SK-N-SH (cell line): Measurements from ENCODE around the gene LGALS13. TPM values are rescaled to one million over a fixed set of nuclear protein-coding genes. Genes with fewer than 3 reads are reported as not detected.

Source experiments
- CTCF ChIA-PET: fragments of 300-600, 350-600 bp; formaldehyde crosslinking; extraction: SDS; loops from one replicate; lab custom pipeline; 2021; lab: Yijun Ruan, JAX
- POLR2A ChIA-PET: fragments of 350-600 bp; sonication (Branson Sonifier 250); formaldehyde crosslinking; extraction: SDS; loops from one replicate; lab custom pipeline; 2020; ENCODE audit warnings: antibody characterized with exemption, inconsistent platforms; lab: Yijun Ruan, JAX
- DNase-seq: peaks from one replicate; pipeline ENCODE4 v3.0.0; 2012
- H2AFZ ChIP-seq: fragments of 200-600 bp; sonication (generic); 2 replicates; pipeline ENCODE4 v1.8.1; 2016; ENCODE audit warnings: antibody characterized with exemption, mild to moderate bottlenecking, low read depth
- H3F3A ChIP-seq: fragments of 200-600 bp; sonication (generic); replicated peaks from 2 replicates; pipeline ENCODE3; 2016; ENCODE audit warnings: antibody characterized with exemption, mild to moderate bottlenecking; ENCODE audit not compliant: insufficient read depth
- H3K27ac ChIP-seq, 2 experiments: fragments of 200-500 bp in 1 of 2; fragments of 200-600 bp in 1 of 2; sonication (Bioruptor generic) in 1 of 2; sonication (generic), shearing (Covaris generic) in 1 of 2; 2 replicates each; pipeline versions ENCODE4 v1.5.1 to v1.6.1; 2014 to 2016; ENCODE audit warnings: low read depth in 2 of 2, inconsistent platforms in 1 of 2, low read length in 1 of 2, mild to moderate bottlenecking in 1 of 2, mixed read lengths in 1 of 2
- H3K27me3 ChIP-seq: fragments of 200-600 bp; sonication (generic), shearing (Covaris generic); 2 replicates; pipeline ENCODE4 v1.6.1; 2016; ENCODE audit warnings: mixed run types; ENCODE audit not compliant: insufficient read depth
- H3K36me3 ChIP-seq, 2 experiments: fragments of 200-500 bp in 1 of 2; fragments of 200-600 bp in 1 of 2; sonication (Bioruptor generic) in 1 of 2; sonication (generic) in 1 of 2; replicated peaks in 1 of 2; 2 replicates each; pipeline versions ENCODE3 to v1.5.1; 2014 to 2016; ENCODE audit warnings: low read length in 1 of 2, mild to moderate bottlenecking in 1 of 2; ENCODE audit not compliant: insufficient read depth in 2 of 2, control insufficient read depth in 1 of 2
- H3K4me1 ChIP-seq, 2 experiments: fragments of 200-500 bp in 1 of 2; fragments of 200-600 bp in 1 of 2; sonication (Bioruptor generic) in 1 of 2; sonication (generic), shearing (Covaris generic) in 1 of 2; 2 replicates each; pipeline versions ENCODE4 v1.5.1 to v1.6.1; 2014 to 2016; ENCODE audit warnings: low read depth in 1 of 2, low read length in 1 of 2, mixed run types in 1 of 2; ENCODE audit not compliant: insufficient read depth in 2 of 2, control insufficient read depth in 1 of 2
- H3K4me2 ChIP-seq: fragments of 200-600 bp; sonication (generic), shearing (Covaris generic); 2 replicates; pipeline ENCODE4 v1.6.1; 2017; ENCODE audit warnings: mixed run types
- H3K4me3 ChIP-seq, 2 experiments: fragments of 200-500 bp in 1 of 2; fragments of 200-600 bp in 1 of 2; sonication (Bioruptor generic) in 1 of 2; sonication (generic), shearing (Covaris generic) in 1 of 2; 2 replicates each; pipeline versions ENCODE4 v1.5.1 to v1.8.1; 2014 to 2016; ENCODE audit warnings: low read depth in 2 of 2, inconsistent platforms in 1 of 2, low read length in 1 of 2, mild to moderate bottlenecking in 1 of 2, mixed read lengths in 1 of 2, moderate library complexity in 1 of 2
- H3K79me2 ChIP-seq: fragments of 200-600 bp; sonication (generic); 2 replicates; pipeline ENCODE4 v1.8.1; 2017; ENCODE audit warnings: mild to moderate bottlenecking; ENCODE audit not compliant: insufficient read depth
- H3K9ac ChIP-seq: fragments of 200-600 bp; sonication (generic); 2 replicates; pipeline ENCODE4 v1.6.1; 2017; ENCODE audit warnings: mixed run types
- H3K9me2 ChIP-seq: fragments of 200-600 bp; sonication (generic); 2 replicates; pipeline ENCODE4 v1.6.1; 2017; ENCODE audit warnings: mixed run types
- H3K9me3 ChIP-seq: fragments of 200-600 bp; sonication (generic); 2 replicates; pipeline ENCODE4 v1.6.1; 2017; ENCODE audit warnings: mixed run types, mild to moderate bottlenecking, moderate library complexity
- H4K20me1 ChIP-seq: fragments of 200-600 bp; sonication (generic); 2 replicates; pipeline ENCODE4 v1.6.1; 2017; ENCODE audit warnings: mild to moderate bottlenecking, mixed run types; ENCODE audit not compliant: insufficient read depth
- GATA2 ChIP-seq: sonication (generic); formaldehyde crosslinking; IDR thresholded peaks from 2 replicates; pipeline ENCODE4 v1.5.0; 2020; ENCODE audit warnings: mild to moderate bottlenecking, missing genetic modification reagents
- SMC3 ChIP-seq: IDR thresholded peaks from 2 replicates; pipeline ENCODE4 v1.6.1; 2012; ENCODE audit warnings: low read depth, low read length, improper control_type of control experiment
- WGBS: methylation state at CpG from one replicate; pipeline ENCODE4 v1.1.6; 2017; ENCODE audit warnings: low lambda C conversion rate; 5-methylcytosine and 5-hydroxymethylcytosine counted together
- polyA plus RNA-seq, 3 experiments: library from polyadenylated mRNA; depleted of rRNA; stranded (reverse); fragments of >200 nt; gene quantifications; 2 replicates each; pipeline ENCODE4 v1.2.3, GENCODE V29; 2012
- small RNA-seq, 7 experiments: library from RNA; depleted of rRNA; stranded (forward); fragments of <200 nt; gene quantifications; one replicate each; pipeline ENCODE3, GENCODE V24; 2012

The LGALS13 gene
- polyA plus RNA-seq, 1 of the 3 experiments (the other 2 are of a cell fraction) = not detected

DNA sequence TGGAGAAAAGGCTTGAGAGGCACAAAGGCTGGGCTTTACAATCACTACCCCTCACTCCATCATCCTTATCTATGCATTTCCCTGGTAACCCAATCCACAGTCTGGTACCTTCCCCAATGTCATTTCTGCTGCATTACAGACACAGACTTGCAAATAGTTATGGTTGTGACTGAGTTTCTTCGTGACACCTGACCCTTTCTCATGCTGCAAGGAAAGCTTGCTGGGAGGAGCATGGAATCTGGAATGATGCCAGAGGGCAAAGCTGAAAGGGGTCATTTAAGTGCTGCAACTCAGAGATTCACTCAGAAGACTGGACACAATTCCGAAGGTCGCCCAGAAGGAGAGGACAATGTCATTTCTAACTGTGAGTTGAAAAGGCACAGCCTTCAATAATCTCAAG lies 53.3 kb downstream of the LGALS13 start, which contains the start of gene LGALS16:
TSS of gene LGALS16 (plus strand) at position 301 of the 400 bp plus-strand sequence. CDS start at position 350, 49 bp downstream.
- ChIA-PET POLR2A (no interaction called here), CTCF (no interaction called here)
- Histone ChIP-seq H3K36me3 (no peaks in the 10 kb centered on the region), H2AFZ (no peak within 1 kb of the TSS), H3K9me2 (no peaks in the 10 kb centered on the region), H4K20me1 (no peaks in the 10 kb centered on the region), H3K27me3 (no peaks in the 10 kb centered on the region; the same call in 1 of the 2 replicates), H3K79me2 (no peaks in the 10 kb centered on the region), H3K27ac (no peak within 1 kb of the TSS), H3K9ac (no peak within 1 kb of the TSS), H3K4me2 (no peak within 1 kb of the TSS), H3F3A (no peaks in the 10 kb centered on the region), H3K4me3 (no peak within 1 kb of the TSS), H3K4me1 (no peaks in the 10 kb centered on the region), H3K9me3 (no peaks in the 10 kb centered on the region)
- TF ChIP-seq SMC3 (no peak), GATA2 (CRISPR knock-in tag) (no peak)
- WGBS = 0% methylated on average over 3 of the region's 3 CpGs
- DNase-seq = no peak

Small RNA genes within 50 kb of the gene (small RNA-seq; reads per million reads assigned to genes)
- gene AC005176.2 (0 reads per million in 7 experiments), gene RPS29P24 (0 reads per million in 7 experiments), gene RPS29P25 (0 reads per million in 7 experiments), gene RPS29P26 (0 reads per million in 7 experiments), gene RPS29P30 (0 reads per million in 7 experiments)

Other genes starting within 250 kb of the LGALS13 start
- gene PAF1, start 211.4 kb upstream of the LGALS13 start, polyA plus RNA-seq (2012; rRNA removed) = 57.6 and 65.3 TPM in 2 replicates
- 32.0 and 33.1 TPM in 2 replicates for gene MED29, start 211.1 kb upstream of the LGALS13 start, polyA plus RNA-seq (2012; rRNA removed)
- gene ZFP36, start 195.7 kb upstream of the LGALS13 start, polyA plus RNA-seq (2012; rRNA removed) = 19.7 and 49.3 TPM in 2 replicates
- 13.6 and 13.8 TPM in 2 replicates for gene PLEKHG2, start 189.9 kb upstream of the LGALS13 start, polyA plus RNA-seq (2012; rRNA removed)
- gene RPS16, start 166.6 kb upstream of the LGALS13 start, polyA plus RNA-seq (2012; rRNA removed) = 5,038 and 7,541 TPM in 2 replicates
- 115 and 137 TPM in 2 replicates for gene SUPT5H, start 156.9 kb upstream of the LGALS13 start, polyA plus RNA-seq (2012; rRNA removed)
- gene TIMM50, start 121.7 kb upstream of the LGALS13 start, polyA plus RNA-seq (2012; rRNA removed) = 83.8 and 98.1 TPM in 2 replicates
- gene DLL3, start 103.6 kb upstream of the LGALS13 start, polyA plus RNA-seq (2012; rRNA removed) = 4.7 and 4.8 TPM in 2 replicates
- gene SELENOV, start 87.4 kb upstream of the LGALS13 start, polyA plus RNA-seq (2012; rRNA removed) = 0.08 and 0.11 TPM in 2 replicates
- 5.4 and 6.5 TPM in 2 replicates for gene EID2B, start 69.7 kb upstream of the LGALS13 start, polyA plus RNA-seq (2012; rRNA removed)
- gene EID2, start 62.4 kb upstream of the LGALS13 start, polyA plus RNA-seq (2012; rRNA removed) = 13.9 and 14.1 TPM in 2 replicates
- not detected in 2 replicates for gene LGALS16, start 53.4 kb downstream of the LGALS13 start, polyA plus RNA-seq (2012; rRNA removed)
- not detected in 2 replicates for gene LGALS14, start 102.0 kb downstream of the LGALS13 start, polyA plus RNA-seq (2012; rRNA removed)
- gene CLC, start 135.5 kb downstream of the LGALS13 start, polyA plus RNA-seq (2012; rRNA removed) = not detected in 2 replicates
- not detected in 2 replicates for gene LEUTX, start 176.3 kb downstream of the LGALS13 start, polyA plus RNA-seq (2012; rRNA removed)
- gene DYRK1B, start 231.6 kb downstream of the LGALS13 start, polyA plus RNA-seq (2012; rRNA removed) = 10.2 and 17.2 TPM in 2 replicates
- gene FBL, start 243.9 kb downstream of the LGALS13 start, polyA plus RNA-seq (2012; rRNA removed) = 340 and 371 TPM in 2 replicates